Measurements from ENCODE around the gene VPS51. TPM values are rescaled to one million over a fixed set of nuclear protein-coding genes. Genes with fewer than 3 reads are reported as not detected.
A peak's percentile ranks its signal among the peaks of the same experiment; 100 is the strongest.

Gene VPS51
- total RNA-seq, 1 donor, result 211 TPM

- peak; percentile 83 for DNase-seq (ENCODE audit: low read depth)
- peak; percentile 99 for TF ChIP-seq CTCF (IDR thresholded peaks at IDR 0.05; ENCODE audit: insufficient read depth, low read length)
- no peak overlapping the region for H3K4me3 ChIP-seq (ENCODE audit: low read depth, low read length)
Observed at GRCh38 chr11:65110354-65110861, 14.4 kb downstream of the VPS51 start.

GRCh38 chr11:65111159-65111743 is 15.2 kb downstream of the VPS51 start:
- TF ChIP-seq CTCF (IDR thresholded peaks at IDR 0.05; ENCODE audit: insufficient read depth, low read length), result no peak
- H3K4me3 ChIP-seq (ENCODE audit: low read depth, low read length), result no peak overlapping the region
- DNase-seq (ENCODE audit: low read depth), result no peak

GRCh38 chr11:65111744-65112545 is 15.9 kb downstream of the VPS51 start, which contains the start of gene TM7SF2:
Gene TM7SF2 (plus strand): TSS chr11:65111872. CDS start chr11:65112016, 144 bp downstream.
- TF ChIP-seq CTCF (IDR thresholded peaks at IDR 0.05; ENCODE audit: insufficient read depth, low read length), result no peak
- H3K4me3 ChIP-seq (ENCODE audit: low read depth, low read length), result peak within 1 kb of the TSS; percentile 66
- peak; percentile 81 for DNase-seq (ENCODE audit: low read depth)

- H3K4me3 ChIP-seq (ENCODE audit: low read depth, low read length), result peak overlapping the region; percentile 66
- peak; percentile 28 for DNase-seq (ENCODE audit: low read depth)
- TF ChIP-seq CTCF (IDR thresholded peaks at IDR 0.05; ENCODE audit: insufficient read depth, low read length), result peak; percentile 70
Observed at GRCh38 chr11:65112546-65113360, 16.7 kb downstream of the VPS51 start.

- DNase-seq (ENCODE audit: low read depth), result no peak
- no peak overlapping the region for H3K4me3 ChIP-seq (ENCODE audit: low read depth, low read length)
- TF ChIP-seq CTCF (IDR thresholded peaks at IDR 0.05; ENCODE audit: insufficient read depth, low read length), result no peak
Observed at GRCh38 chr11:65113361-65113756, 17.3 kb downstream of the VPS51 start.

GRCh38 chr11:65113839-65114238 is 17.8 kb downstream of the VPS51 start:
- DNase-seq (ENCODE audit: low read depth), result no peak
- H3K4me3 ChIP-seq (ENCODE audit: low read depth, low read length), result no peak overlapping the region
- TF ChIP-seq CTCF (IDR thresholded peaks at IDR 0.05; ENCODE audit: insufficient read depth, low read length), result no peak
